ENCODE measurements around the gene TVP23A.

Gene TVP23A

DNA sequence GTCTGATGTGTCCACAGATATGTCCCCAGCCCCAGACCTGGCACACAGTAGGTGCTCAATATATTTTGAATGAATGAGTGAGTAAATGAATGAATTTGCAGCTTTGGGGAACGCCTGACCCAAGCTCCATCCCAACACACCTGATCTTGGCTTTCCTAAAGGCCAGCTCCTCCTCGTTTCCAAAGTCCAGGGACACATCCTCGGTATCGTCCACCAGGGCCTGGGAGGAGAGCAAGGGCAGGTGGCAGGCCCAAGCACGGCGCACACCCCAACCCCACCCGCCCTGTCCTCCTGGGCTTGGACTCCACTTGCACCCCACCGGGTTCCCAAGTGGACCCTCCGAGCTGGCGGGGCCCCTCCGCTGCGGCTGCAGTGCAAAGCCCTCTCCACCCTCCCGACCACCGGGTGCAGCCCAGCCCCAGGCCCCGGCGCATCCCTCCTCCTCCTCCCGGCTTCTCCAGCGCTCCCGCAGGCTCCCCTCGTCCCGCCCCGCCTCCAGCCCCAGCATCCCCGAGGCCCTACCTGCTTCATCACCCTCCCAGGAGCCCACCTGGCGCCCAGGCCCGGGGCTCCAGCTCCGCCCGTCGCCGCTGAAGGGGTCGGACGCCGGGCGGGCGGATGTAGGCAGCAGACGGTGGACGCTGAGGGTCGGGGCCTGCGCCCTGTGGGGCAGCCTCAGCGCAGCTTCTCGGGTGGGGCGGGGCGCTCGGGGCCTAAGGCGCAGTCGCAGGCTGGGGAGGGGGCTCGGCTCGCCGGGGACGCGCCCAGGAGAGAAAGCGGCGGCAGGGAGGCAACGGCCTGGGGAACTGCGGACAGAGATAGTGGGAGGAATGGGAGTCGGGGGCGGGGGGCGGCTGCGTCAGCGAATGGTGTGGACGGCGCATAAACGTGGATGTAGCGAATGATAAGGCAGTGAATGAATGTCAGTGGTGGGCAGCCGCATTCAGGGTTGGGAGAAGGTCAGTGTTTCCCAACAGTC lies at the start of gene TVP23A:
Gene TVP23A (minus strand): TSS at position 832 of the 979 bp plus-strand sequence. CDS start 301 bp downstream, at position 531.
- DNase-seq, result peak; percentile 58

DNA sequence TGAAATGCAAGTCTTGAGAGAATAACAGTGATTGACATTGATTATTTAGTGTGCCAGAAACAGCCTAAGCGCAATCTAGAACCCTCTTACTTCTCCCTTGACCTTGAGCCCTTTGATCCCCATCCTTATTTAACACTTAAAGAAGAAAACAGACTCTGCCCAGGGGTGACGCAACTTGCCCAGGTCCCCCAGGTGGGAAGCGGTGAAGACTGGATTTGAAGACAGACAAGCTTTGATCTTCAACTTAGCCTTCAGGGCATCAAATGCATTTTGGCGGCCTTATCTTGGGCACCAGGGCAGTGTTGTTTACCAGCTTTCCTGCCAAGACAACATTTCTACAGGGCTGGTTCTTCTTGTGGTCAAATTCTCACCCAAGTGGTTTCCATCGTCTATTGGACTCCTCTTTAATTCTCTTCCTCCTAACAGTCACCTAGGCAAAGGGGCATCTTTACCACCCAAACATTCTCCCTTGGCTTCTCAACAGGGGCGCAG lies 49.6 kb upstream of the TVP23A start:
- DNase-seq, result no peak

DNA sequence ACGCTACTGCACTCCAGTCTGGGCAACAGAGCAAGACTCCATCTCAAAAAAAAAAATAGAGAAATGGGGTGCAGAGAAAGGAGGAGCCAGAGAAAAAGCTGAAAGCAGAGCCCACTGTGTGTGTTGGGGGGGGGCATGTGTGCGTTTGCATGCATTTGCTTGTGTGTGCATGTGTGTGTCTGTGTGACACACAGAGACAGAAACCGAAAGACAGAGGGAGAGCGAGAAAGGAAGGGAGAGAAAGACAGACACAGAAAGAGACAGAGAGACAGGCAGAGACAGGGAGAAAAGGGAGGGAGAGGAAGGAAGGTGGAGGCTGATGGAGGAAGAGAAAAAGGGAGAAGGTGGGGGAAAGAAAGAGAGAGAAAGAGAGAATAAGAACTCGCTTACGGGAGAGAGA lies 48.6 kb upstream of the TVP23A start:
- DNase-seq, result no peak

DNA sequence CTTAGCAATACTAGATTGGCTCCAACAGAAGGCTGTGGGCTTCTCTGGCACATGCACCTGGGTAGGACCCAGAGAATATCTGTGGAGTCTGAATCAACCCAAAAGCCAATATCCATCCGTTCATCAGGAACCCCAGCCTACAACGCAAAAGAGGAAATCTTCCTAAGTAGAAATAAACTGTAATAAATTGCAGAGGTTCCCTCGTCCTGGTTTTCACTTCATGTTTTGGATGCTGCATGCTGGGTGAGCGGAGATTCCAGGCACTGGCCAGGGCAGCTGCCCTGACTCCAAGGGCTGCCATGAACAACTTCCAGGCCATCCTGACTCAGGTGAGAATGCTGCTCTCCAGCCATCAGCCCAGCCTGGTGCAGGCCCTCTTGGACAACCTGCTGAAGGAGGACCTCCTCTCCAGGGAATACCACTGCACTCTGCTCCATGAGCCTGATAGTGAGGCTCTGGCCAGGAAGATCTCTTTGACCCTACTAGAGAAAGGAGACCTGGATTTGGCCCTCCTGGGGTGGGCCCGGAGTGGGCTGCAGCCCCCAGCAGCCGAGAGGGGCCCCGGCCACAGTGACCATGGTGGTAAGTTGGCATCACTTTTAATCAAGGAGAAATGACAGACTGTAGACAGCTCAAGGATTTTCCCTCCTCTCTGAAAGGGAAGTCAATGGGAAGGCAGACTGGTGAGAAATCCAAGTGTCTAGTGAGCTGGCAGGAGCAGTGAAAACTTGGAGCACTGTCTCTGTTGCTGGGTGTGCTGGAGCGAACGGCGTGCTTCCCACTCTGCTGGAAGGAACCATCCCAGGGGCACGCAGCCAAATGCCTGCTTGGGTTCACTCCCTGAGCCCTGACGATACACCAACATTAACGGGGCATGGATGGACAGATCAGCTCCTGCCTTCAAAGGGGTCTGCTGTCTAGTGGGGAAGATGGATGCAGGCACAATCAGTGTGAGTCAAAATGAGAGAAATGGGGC lies 47.7 kb upstream of the TVP23A start:
- no peak for DNase-seq

DNA sequence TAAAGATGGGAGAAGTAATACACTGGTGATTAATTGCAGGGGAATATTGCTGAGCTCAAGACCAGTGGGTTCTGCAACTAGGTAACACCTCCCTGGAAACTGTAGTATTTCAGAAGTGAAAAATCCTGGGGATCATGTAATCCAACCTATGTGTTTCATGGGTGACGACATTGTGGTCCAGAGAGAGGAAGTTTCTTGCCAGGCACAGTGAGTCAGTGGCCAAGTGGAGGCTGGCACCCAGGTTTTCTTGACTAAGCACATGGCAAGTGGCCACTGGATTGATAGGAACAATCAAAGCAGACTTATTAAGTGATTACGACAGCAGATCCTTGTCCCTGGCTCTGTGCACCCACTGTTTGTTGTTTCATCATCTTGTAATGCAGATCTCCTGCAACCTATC lies 43.8 kb upstream of the TVP23A start:
- no peak for DNase-seq

DNA sequence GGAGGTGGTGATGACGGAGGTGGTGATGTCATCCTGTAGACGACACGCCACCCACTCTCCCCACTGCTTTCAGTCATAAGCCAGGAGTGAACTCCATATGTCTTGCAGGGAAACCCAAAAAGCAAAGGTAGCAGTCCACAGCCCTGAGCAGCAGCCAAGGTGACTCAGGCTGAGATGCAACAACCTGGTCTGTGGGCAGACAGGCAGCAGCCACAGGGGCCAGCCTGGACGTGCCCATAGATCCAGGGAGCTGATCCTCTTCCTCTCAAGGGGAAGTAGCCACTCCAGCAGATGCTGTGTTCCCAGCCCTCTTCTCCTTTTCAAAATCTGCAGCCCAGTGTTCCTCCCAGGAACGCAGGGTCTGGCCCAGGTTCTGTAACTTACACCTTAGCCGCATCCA lies 41.1 kb upstream of the TVP23A start:
- DNase-seq, result no peak

DNA sequence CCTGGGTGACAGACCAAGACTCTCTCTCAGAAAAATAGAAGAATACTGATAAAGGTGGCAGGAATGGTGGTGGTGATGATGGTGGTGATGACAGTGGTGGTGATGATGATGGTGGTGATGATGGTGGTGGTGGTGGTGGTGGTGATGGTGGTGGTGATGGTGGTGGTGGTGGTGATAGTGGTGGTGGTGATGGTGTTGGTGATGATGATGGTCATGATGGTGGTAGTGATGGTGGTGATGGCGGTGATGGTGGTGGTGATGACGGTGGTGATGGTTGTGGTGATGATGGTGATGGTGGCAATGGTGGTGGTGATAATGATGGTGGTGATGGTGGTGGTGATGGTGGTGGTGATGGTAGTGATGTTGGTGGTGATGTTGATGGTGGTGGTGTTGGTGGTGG lies 40.4 kb upstream of the TVP23A start:
- DNase-seq, result no peak

DNA sequence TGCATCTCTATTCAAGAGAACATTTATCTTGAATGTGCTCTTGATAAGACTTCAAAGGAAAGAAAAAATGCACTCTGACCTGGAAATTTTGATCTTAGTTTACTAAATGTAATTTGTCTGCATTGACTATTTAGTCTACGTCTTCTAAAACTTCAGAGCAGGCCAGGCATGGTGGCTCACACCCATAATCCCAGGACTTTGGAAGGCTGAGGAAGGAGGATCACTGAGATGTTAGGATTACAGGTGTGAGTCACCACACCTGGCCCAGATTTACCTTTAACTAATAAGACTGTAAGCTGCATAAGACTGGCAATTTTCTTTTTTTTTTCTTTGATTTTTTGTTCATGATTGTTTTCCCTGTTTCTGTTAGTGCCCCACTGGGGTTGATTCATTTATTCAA lies 39.6 kb upstream of the TVP23A start:
- DNase-seq, result no peak

DNA sequence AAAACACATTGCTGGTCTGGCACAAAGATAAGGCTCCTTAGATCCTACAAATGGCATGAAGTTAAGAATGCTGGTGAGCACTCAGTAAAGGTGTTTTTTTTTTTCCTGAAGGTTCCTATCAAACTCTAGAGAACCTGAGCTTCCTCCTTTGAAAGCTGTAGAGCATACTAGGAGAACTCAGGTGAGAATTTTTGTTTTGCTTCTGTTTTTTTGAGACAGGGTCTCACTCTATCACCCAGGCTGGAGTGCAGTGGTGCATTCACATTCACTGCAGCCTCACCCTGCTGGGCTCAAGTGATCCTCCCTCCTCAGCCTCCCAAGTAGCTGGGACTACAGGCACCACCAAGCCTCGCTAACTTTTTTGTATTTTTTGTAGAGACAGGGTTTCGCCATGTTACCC lies 37.4 kb upstream of the TVP23A start:
- DNase-seq, result no peak

DNA sequence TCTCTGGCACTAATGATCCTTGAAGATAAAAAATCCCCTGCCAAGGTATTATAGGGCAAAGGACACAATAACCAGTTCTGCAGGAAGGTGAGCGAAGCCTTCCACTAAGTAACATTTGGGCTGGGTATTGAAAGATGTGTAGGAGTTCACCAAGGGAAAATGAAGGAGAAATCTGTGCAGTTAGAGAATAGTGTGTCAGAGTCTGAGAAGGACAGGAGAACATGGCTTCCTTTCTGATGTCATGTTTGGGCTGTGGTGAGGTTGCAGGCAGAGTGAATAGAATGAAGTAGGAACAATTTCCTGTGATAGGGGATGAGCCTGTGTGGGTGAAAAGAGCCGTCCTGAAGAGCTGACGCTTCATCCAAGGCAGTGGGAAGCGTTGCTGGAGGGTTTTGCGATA lies 34.4 kb upstream of the TVP23A start:
- DNase-seq, result no peak

DNA sequence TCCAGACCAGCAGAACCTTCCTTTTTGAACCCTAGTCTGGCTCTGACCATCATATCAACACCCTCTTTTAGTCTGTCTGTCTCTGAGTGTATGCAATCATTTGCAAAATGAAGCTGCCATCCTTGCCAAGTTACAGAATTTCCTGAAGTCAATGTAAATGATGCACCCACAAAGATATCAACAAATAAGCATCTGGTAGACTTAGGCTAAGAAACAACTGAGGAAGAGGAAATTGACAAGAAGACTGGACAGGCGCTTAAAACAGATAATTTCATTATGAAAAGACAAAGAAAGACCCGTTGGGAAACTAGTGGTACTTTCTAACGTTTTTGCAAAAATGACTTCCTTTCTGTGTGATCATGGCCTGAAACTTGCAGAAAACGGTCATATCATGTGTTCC lies 33.7 kb upstream of the TVP23A start:
- DNase-seq, result no peak

DNA sequence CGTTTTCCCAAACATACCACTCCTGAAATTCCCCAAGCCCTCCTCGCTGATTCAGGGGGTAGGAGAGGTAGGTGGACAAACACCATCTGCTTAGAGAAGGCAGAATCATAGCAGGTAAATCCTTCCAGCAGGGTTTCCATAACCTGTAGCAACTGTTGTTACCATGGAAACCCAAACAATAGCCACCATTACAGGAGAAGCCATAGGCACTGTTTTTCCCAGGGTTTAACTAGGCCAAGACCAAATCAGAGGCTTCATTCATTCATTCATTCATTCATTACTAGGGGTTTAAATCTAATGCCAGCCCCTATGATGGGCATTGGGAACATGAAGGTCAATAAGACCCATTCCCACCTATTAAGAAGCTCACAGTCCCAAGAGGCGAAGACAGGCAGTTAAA lies 32.9 kb upstream of the TVP23A start:
- no peak for DNase-seq

DNA sequence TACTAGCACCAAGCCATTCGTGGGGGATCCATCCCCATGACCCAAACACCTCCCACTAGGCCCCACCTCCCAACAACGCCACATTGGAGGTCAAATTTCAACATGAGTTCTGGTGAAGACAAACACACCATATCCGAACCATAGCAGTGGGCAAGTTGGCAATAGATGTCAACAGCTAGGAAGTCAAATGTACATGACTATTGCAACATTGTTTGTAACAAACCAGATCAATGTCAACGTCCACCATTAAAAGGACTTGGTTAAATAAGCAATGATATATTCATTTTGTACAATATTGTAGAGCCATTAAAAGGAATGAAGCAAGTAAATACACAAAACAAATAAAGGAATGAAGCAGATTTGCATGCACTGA lies 31.9 kb upstream of the TVP23A start:
- no peak for DNase-seq

DNA sequence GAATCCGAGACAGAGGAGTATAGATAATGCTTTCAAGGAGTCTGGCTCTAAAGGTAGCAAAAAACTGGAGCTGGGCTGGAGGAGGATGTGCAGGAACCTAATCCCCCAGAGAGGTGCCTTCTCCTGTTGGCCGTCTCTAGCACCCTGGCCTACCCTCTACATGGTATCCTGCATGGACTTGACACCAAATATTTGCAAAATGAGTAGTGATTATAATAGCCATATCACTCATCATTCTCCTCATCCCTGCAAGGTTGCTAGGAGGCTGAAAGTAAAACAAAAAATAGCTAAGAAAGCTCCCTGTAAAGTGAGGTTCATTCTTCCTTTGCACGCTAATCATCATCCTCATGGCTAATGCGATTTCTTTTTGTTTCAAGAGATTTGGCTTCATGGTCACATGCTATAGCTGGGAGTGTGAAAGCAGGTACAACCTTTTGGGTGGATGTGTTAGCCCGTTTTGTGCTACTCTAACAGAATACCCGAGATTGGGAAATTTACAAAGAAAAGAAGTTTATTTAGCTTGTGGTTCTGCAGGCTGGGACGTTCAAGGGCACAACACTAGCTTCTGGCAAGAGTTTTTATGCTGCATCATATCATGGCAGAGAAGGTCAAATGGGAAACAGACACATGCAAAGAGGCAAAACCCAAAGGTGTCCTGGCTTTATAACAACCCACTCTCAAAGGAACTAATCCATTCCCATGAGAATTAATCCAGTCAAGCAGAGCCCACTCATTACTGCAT lies 31.3 kb upstream of the TVP23A start:
- DNase-seq, result no peak

DNA sequence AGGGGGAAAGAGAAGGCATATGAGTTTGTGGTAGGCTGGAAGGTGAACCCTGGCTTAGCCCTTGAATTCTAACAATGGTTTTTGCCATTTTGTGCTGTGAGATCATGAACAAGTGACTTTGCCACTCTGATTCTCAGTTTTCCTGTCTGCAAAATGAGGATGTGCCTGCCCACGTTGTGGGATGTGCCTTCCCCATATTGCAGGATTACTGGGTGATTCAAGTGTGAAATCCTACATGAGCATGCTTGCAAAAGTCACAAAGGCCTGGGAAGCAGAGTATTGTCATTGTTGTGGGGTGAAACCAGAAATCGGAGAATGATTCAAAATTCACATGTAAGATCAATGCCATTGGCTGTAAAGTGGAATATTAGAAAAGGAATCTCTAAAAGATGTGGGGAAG lies 28.6 kb upstream of the TVP23A start:
- no peak for DNase-seq

DNA sequence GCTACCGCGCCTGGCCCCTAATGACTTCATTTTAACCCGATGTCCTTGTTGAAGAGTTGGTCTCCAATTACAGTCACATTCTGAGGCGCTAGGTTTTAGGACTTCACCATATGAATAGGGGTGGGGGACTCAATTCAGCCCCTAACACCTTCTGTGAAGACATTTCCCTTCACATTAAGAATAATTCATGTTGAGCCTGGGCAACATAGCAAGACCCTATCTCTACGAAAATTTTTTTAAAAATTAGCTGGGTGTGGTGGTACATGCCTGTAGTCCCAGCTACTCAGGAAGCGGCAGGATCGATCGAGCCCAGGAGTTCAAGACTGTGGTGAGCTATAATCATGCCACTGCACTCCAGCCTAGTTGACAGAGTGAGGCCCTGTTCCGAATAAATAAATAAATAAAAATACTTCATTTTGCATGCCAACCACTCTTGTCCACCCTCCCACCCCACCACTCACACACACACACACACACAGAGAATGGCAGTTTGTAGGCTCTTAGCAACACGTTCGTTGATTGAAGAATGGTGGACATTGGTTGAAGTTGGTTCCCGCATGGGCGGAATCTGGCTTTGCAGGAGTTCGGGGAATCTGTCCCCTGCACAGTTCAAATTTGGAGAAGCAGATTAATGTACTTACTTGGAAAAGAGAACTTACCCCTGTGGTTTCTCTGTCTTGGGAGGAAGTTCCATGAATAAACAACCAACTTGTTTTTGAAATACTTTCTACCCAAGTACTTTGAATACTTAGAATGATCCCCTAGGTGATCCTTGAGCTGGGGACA lies 27.8 kb upstream of the TVP23A start:
- DNase-seq, result no peak

DNA sequence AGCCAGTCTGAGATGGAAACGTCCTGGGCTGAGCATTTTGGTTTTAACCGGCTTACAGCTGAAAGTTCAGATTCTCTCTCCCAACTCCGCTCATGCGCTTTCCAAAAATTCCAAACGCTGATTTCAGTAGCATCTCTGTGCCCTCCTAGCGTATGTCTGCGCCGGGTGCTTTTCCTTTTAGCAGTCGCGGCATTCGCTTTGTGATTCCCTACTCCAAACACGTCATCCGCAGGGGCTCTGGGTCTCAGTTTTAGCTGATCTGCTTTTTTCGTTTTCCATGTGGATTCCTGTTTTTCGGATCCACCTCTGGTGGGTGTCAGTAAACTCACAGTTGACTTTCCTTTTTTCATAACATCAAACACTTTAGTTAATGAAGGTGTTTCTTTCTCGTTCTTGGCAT lies 22.1 kb upstream of the TVP23A start:
- DNase-seq, result no peak

DNA sequence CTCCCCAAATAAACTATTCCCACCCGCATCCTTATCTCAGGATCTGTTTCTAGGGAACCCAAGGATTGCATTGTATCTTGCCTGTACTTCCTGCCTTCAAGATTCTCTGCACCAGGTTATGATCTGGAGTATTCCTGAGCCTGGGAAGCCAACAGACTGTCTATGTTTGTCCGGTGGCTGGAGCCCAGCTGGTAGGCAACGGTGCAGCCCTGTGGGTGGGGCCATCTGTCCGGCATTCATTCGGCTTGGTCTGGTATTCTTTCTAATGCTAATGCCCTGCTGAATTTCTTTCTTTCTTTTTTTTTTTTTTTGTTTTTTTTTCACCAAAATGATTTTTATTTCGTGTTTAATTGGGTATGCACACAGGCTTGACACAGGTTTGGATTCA lies 20.7 kb upstream of the TVP23A start:
- DNase-seq, result no peak

DNA sequence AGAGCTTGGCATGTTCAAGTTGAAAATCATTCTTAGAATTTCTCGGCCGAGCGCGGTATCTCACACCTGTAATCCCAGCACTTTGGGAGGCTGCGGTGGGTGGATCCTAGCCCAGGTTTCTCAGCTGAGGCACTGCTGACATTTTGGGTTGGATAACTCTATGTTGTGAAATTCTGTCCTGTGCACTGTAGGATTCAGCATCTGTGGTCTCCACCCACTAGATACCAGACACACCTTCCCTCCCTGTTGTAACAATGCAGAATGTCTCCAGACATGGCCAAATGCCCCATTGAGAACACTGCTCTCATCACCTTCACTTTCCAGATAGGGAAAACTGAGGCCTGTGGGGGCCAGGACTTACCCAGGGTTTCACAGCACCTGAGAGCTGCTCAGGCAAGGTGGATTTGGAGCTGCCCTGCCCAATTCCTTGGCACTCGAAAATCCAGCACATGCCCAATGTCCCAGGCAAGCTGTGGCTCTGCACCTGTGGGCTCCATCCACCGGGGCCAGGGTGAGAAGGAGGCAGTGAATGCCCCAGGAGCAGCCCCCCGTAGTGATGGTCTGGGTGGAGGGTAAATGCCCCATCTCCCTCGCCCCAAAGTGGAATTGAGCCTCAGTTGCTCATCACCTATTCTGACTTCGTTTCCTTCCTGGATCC lies 20.2 kb upstream of the TVP23A start:
- no peak for DNase-seq

DNA sequence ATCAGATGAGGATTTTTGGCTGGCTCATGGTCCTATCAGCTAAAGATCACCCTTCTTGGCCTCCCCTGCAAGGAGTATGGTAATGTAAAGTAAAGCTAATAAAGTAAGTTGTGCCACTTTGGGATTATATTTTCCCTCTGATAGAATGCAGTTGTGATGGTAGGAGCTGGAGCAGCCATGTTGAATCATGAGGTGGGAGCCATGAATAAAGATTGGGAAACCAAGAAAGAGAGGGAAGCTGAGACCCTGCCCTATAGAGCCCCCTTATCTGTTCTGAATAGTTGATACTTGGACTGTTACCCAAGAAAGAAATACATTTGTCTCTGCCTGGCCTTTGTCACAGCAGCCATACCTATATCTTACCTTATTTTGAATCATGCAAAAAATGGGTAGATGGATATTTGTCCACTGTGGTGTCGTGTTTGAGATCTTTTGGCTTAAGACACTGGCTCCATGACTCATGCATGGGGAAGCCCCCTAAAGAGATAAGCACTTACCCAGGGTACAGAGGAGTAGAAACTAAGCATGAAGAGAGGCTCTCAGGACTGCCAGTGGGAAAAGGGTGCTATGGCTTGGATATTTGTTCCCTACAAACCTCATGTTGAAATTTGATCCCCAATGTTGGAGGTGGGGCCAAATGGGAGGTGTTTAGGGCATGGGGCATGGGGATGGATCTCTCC lies 17.7 kb upstream of the TVP23A start:
- no peak for DNase-seq

All from NCI-H2227 treated with DMSO at 0.1 percent for 48 hours (cell line).